Gastroesophageal sphincter (tissue), 4 donors: ENCODE data around the gene MEX3A. TPM values are rescaled to one million over a fixed set of nuclear protein-coding genes. Genes with fewer than 3 reads are reported as not detected.

Source experiments
- ATAC-seq: fragments of 150-250 bp; one replicate; pipeline ENCODE4 v1.9.1; 2016; ENCODE audit warnings: mild to moderate bottlenecking, moderate library complexity
- H3K27ac ChIP-seq, 4 donors: fragments of 200-600 bp; sonication (generic) in 3 of 4; 1 replicate in 3 of 4; 2 replicates in 1 of 4; pipeline ENCODE4 v1.5.1; 2016 to 2019
- H3K27me3 ChIP-seq: fragments of 200-600 bp; sonication (generic); one replicate; pipeline ENCODE4 v1.5.1; 2019
- H3K36me3 ChIP-seq, 2 donors: fragments of 200-600 bp; sonication (generic); one replicate each; pipeline ENCODE4 v1.5.1; 2019; ENCODE audit warnings: control low read depth in 1 of 2
- H3K4me1 ChIP-seq, 3 donors: fragments of 200-600 bp; sonication (generic); 1 replicate in 2 of 3; 2 replicates in 1 of 3; pipeline ENCODE4 v1.5.1; 2016 to 2019; ENCODE audit warnings: control low read depth in 2 of 3
- H3K4me3 ChIP-seq, 2 donors: fragments of 200-600 bp; sonication (generic); one replicate each; pipeline ENCODE4 v1.5.1; 2019; ENCODE audit warnings: mild to moderate bottlenecking in 1 of 2, moderate library complexity in 1 of 2
- H3K9me3 ChIP-seq, 3 donors: fragments of 200-600 bp; sonication (generic); one replicate each; pipeline ENCODE4 v1.5.1; 2017 to 2019; ENCODE audit warnings: control low read depth in 2 of 3
- EP300 ChIP-seq: sonication (generic); formaldehyde crosslinking; IDR thresholded peaks from one replicate; pipeline ENCODE4 v1.6.1; 2017; ENCODE audit warnings: antibody characterized with exemption, mild to moderate bottlenecking
- POLR2A ChIP-seq, 2 donors: fragments of 450-650 bp; IDR thresholded peaks; one replicate each; pipeline ENCODE4 v1.6.1; 2017; ENCODE audit warnings: antibody characterized with exemption in 2 of 2, mild to moderate bottlenecking in 2 of 2, moderate library complexity in 1 of 2
- POLR2AphosphoS5 ChIP-seq: sonication (generic); formaldehyde crosslinking; IDR thresholded peaks from one replicate; pipeline ENCODE4 v1.6.1; 2017; ENCODE audit warnings: antibody characterized with exemption
- WGBS, 2 donors: methylation state at CpG; one replicate each; pipeline ENCODE4 v1.1.5; 2018; ENCODE audit warnings: low coverage in 1 of 2; 5-methylcytosine and 5-hydroxymethylcytosine counted together
- total RNA-seq, 4 donors: library from RNA; depleted of rRNA; stranded (reverse); fragments of >200 nt; gene quantifications; one replicate each; pipeline ENCODE4 v1.1.0, GENCODE V29; 2016
- TF ChIP-seq, protein P1 (sequence below), 4 experiments: fragments of 200-600 bp in 2 of 4; fragments of 450-650 bp in 2 of 4; sonication (generic) in 1 of 4; IDR thresholded peaks; one replicate each; pipeline ENCODE4 v1.5.1; 2017 to 2019; ENCODE audit warnings: antibody characterized with exemption in 4 of 4, mild to moderate bottlenecking in 2 of 4, moderate library complexity in 2 of 4

MEX3A gene
- total RNA-seq, 4 donors from 2014 or later, result under 0.01 to 0.78 (median 0.52) TPM

DNA sequence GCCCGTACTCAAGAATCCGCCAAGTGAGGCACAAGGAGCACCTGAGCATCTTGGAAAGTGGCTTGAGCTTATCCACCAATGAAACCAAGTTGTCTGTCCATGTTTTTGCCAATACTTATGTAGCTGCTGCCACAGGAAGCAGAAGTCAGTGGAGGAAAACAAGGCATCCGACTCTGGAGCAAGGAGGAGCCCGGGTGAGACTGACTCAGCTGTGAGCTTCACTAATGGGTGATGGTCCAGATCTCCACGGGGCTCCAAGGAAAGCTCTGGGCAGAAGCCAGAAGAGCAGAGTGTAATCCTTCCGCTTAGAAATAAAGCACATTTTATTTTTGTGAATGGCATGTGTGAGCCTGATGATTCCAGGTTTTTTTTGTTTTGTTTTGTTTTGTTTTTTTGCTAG is 49.3 kb downstream of the MEX3A start:
- H3K27ac ChIP-seq, result no peak overlapping the region
- H3K27me3 ChIP-seq, result no peaks in the 10 kb centered on the region
- WGBS, 2 donors, result 56 to 71% methylated on average over 6 of the region's 6 CpGs
- H3K4me1 ChIP-seq, result no peaks in the 10 kb centered on the region
- H3K9me3 ChIP-seq, result no peaks in the 10 kb centered on the region
- peaks cover 0 to 22% of the 10 kb centered on the region in 2 donors for H3K36me3 ChIP-seq
- no peak overlapping the region for H3K4me3 ChIP-seq
- TF ChIP-seq POLR2AphosphoS5 (no peak), POLR2A (IDR thresholded peaks at IDR 0.05) (no peak), EP300 (no peak)
- TF ChIP-seq, protein P1, sequence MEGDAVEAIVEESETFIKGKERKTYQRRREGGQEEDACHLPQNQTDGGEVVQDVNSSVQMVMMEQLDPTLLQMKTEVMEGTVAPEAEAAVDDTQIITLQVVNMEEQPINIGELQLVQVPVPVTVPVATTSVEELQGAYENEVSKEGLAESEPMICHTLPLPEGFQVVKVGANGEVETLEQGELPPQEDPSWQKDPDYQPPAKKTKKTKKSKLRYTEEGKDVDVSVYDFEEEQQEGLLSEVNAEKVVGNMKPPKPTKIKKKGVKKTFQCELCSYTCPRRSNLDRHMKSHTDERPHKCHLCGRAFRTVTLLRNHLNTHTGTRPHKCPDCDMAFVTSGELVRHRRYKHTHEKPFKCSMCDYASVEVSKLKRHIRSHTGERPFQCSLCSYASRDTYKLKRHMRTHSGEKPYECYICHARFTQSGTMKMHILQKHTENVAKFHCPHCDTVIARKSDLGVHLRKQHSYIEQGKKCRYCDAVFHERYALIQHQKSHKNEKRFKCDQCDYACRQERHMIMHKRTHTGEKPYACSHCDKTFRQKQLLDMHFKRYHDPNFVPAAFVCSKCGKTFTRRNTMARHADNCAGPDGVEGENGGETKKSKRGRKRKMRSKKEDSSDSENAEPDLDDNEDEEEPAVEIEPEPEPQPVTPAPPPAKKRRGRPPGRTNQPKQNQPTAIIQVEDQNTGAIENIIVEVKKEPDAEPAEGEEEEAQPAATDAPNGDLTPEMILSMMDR (IDR thresholded peaks at IDR 0.05), result no peak
- no peak for ATAC-seq

DNA sequence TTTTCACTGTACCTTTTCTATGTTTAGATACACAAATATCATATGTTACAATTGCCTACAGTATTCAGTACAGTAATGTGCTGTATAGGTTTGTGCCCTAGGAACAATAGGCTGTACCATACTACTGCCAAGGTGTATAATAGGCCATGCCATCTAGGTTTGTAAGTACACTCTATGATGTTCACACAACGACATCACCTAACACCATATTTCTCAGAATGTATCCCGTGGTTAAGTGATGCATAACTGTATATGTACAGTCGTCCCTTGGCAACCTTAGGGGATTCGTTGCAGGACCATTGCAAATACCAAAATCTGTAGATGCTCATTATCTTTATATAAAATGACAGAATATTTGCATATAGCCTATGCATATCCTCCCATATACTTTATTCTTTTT is 55.7 kb downstream of the MEX3A start:
- TF ChIP-seq POLR2A (IDR thresholded peaks at IDR 0.05) (no peak), POLR2AphosphoS5 (no peak), EP300 (no peak)
- TF ChIP-seq, protein P1 (IDR thresholded peaks at IDR 0.05), result no peak
- H3K27me3 ChIP-seq, result no peaks in the 10 kb centered on the region
- 84 to 87% methylated on average over 4 of the region's 4 CpGs for WGBS, 2 donors
- no peak for ATAC-seq
- no peak overlapping the region for H3K27ac ChIP-seq
- no peaks in the 10 kb centered on the region for H3K9me3 ChIP-seq
- no peaks in the 10 kb centered on the region for H3K4me1 ChIP-seq
- H3K4me3 ChIP-seq, result no peak overlapping the region
- H3K36me3 ChIP-seq, result no peaks in the 10 kb centered on the region

DNA sequence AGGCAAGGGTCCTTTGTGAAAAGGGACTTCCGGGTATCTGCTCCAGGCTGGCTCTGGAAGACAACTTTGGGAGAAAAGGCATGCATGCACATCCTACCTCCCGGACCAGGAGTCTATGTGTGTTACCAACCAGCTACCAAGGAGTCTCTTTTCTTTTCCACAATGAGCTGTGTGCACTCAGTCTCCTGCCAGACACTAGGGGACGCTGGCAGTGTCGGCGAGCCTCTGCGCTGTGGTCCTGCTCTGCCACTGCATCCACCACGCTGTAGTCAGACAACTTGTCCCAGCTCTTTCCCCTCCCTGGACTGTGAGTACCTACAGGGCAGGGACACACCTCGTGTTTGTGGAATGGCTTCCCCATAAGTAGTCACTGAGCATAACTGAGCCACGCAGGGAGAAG is 56.4 kb downstream of the MEX3A start:
- peaks cover 0 to 5% (median 0%) of the 10 kb centered on the region in 3 donors for H3K4me1 ChIP-seq
- 19 to 23% methylated on average over 3 of the region's 9 CpGs for WGBS, 2 donors
- no peaks in the 10 kb centered on the region for H3K36me3 ChIP-seq
- no peak for ATAC-seq
- no peaks in the 10 kb centered on the region for H3K27me3 ChIP-seq
- no peak overlapping the region for H3K27ac ChIP-seq
- TF ChIP-seq POLR2A (IDR thresholded peaks at IDR 0.05) (no peak), POLR2AphosphoS5 (no peak), EP300 (no peak)
- TF ChIP-seq, protein P1 (IDR thresholded peaks at IDR 0.05), result peak in 2 of 4 experiments; percentile 15 to 20
- H3K9me3 ChIP-seq, result no peaks in the 10 kb centered on the region
- no peak overlapping the region for H3K4me3 ChIP-seq

DNA sequence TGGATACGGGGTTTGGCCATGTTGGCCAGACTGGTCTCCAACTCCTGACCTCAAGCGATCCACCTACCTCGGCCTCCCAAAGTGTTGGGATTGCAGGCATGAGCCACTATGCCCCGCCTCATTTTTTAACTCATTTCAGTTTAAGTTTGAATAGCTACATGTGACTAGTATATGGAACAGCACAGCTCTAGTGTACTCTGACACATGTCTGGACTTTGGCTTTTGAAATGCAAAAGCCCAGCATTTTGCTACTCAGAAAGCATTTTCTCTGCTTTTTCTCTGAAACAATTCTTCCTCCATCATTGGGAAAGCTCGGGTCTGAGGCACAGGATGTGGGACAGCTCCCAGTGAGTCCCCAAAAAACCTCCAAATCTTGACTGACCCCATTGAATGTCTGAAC is 57.5 kb downstream of the MEX3A start:
- H3K27me3 ChIP-seq, result no peaks in the 10 kb centered on the region
- 85% methylated on average over 3 to 5 of the region's 5 CpGs for WGBS, 2 donors
- no peaks in the 10 kb centered on the region for H3K9me3 ChIP-seq
- no peak overlapping the region for H3K4me3 ChIP-seq
- H3K36me3 ChIP-seq, result no peaks in the 10 kb centered on the region
- peaks cover 0 to 12% (median 3%) of the 10 kb centered on the region in 3 donors for H3K4me1 ChIP-seq
- TF ChIP-seq POLR2AphosphoS5 (no peak), EP300 (no peak), POLR2A (IDR thresholded peaks at IDR 0.05) (no peak)
- TF ChIP-seq, protein P1 (IDR thresholded peaks at IDR 0.05), result no peak
- no peak overlapping the region for H3K27ac ChIP-seq
- ATAC-seq, result no peak

Other genes starting within 250 kb of the MEX3A start
- gene GON4L, start 225.3 kb downstream of the MEX3A start, total RNA-seq, result 10 to 100 TPM; 16.6 to 55.1 (median 35.9) TPM
- gene SYT11, start 222.9 kb downstream of the MEX3A start, total RNA-seq, result 10 to 100 TPM; 10.4 to 25.7 (median 19.7) TPM
- gene RIT1, start 171.1 kb downstream of the MEX3A start, total RNA-seq, result 10 to 100 TPM; 25.0 to 37.1 (median 30.0) TPM
- 10 to 100 TPM; 20.4 to 57.4 (median 34.6) TPM for gene KHDC4, start 148.1 kb downstream of the MEX3A start, total RNA-seq
- under 1 TPM in 1 of 4 donors, not detected in 3; 0.27 TPM for gene RXFP4, start 140.8 kb downstream of the MEX3A start, total RNA-seq
- gene ARHGEF2, start 103.9 kb downstream of the MEX3A start, total RNA-seq, result 10 to 100 TPM; 69.7 to 94.0 (median 82.6) TPM
- gene SSR2, start 61.5 kb downstream of the MEX3A start, total RNA-seq, result 100 to 1,000 TPM; 103 to 157 (median 146) TPM
- 10 to 100 TPM; 19.6 to 29.6 (median 24.8) TPM for gene UBQLN4, start 28.7 kb downstream of the MEX3A start, total RNA-seq
- 10 to 100 TPM; 66.8 to 79.3 (median 73.1) TPM for gene LAMTOR2, start 27.7 kb downstream of the MEX3A start, total RNA-seq
- 10 to 100 TPM in 1 of 4 donors, not detected in 3; 22.1 TPM for gene RAB25, start 21.3 kb downstream of the MEX3A start, total RNA-seq
- 100 to 1,000 TPM; 327 to 617 (median 519) TPM for gene LMNA, start 32.2 kb upstream of the MEX3A start, total RNA-seq
- 1 to 10 TPM; 1.7 to 7.5 (median 3.4) TPM for gene SEMA4A, start 71.1 kb upstream of the MEX3A start, total RNA-seq
- gene SLC25A44, start 111.6 kb upstream of the MEX3A start, total RNA-seq, result 10 to 100 TPM in 3 of 4 donors, 1 to 10 TPM in 1; 9.4 to 17.0 (median 12.7) TPM
- gene PMF1, start 130.5 kb upstream of the MEX3A start, total RNA-seq, result 10 to 100 TPM; 49.3 to 58.9 (median 51.8) TPM
- gene BGLAP, start 159.7 kb upstream of the MEX3A start, total RNA-seq, result under 1 TPM in 1 of 4 donors, not detected in 3; 0.54 TPM
- gene PAQR6, start 165.6 kb upstream of the MEX3A start, total RNA-seq, result 1 to 10 TPM; 1.2 to 3.4 (median 1.6) TPM
- 100 to 1,000 TPM in 1 of 4 donors, 10 to 100 TPM in 3; 60.2 to 106 (median 69.1) TPM for gene SMG5, start 200.4 kb upstream of the MEX3A start, total RNA-seq
- gene TMEM79, start 201.9 kb upstream of the MEX3A start, total RNA-seq, result 1 to 10 TPM; 1.6 to 4.7 (median 3.2) TPM
- gene GLMP, start 213.2 kb upstream of the MEX3A start, total RNA-seq, result 10 to 100 TPM; 31.9 to 53.0 (median 38.6) TPM
- gene VHLL, start 216.8 kb upstream of the MEX3A start, total RNA-seq, result not detected